Measurements from ENCODE around the gene ACSL1. TPM values are rescaled to one million over a fixed set of nuclear protein-coding genes. Genes with fewer than 3 reads are reported as not detected.
A peak's percentile ranks its signal among the peaks of the same experiment; 100 is the strongest.

Gene ACSL1
- total and polyA plus RNA-seq, 12 donors, result 6.2 to 113 (median 67.7) TPM

- Histone ChIP-seq H3K4me3 (no peak overlapping the region), H3K27me3 (no peaks in the 10 kb centered on the region), H3K4me1 (replicated peaks in 1 of 2) (peaks cover 29 to 59% of the 10 kb centered on the region in 2 donors), H3K9me3 (replicated peaks in 1 of 3) (no peaks in the 10 kb centered on the region), H3K36me3 (replicated peaks in 1 of 2) (no peaks in the 10 kb centered on the region), H3K27ac (peak overlapping the region in 2 of 5 donors; percentile 69 to 79)
- TF ChIP-seq, protein P1, sequence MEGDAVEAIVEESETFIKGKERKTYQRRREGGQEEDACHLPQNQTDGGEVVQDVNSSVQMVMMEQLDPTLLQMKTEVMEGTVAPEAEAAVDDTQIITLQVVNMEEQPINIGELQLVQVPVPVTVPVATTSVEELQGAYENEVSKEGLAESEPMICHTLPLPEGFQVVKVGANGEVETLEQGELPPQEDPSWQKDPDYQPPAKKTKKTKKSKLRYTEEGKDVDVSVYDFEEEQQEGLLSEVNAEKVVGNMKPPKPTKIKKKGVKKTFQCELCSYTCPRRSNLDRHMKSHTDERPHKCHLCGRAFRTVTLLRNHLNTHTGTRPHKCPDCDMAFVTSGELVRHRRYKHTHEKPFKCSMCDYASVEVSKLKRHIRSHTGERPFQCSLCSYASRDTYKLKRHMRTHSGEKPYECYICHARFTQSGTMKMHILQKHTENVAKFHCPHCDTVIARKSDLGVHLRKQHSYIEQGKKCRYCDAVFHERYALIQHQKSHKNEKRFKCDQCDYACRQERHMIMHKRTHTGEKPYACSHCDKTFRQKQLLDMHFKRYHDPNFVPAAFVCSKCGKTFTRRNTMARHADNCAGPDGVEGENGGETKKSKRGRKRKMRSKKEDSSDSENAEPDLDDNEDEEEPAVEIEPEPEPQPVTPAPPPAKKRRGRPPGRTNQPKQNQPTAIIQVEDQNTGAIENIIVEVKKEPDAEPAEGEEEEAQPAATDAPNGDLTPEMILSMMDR (IDR thresholded peaks at IDR 0.05), result no peak
- no peak for TF ChIP-seq POLR2A (IDR thresholded peaks at IDR 0.05)
- DNase-seq, result no peak
- WGBS, 4 donors, result 57 to 67% (median 62%) methylated on average over 6 of the region's 6 CpGs
- intact Hi-C loops (cut with DNase I), result no loop called here
These were observed 13.6 kb downstream of the ACSL1 start for GRCh38 chr4:184812199-184812542.

GRCh38 chr4:184811526-184812198 lies 14.1 kb downstream of the ACSL1 start:
- Histone ChIP-seq H3K36me3 (replicated peaks in 1 of 2) (no peaks in the 10 kb centered on the region), H3K9me3 (replicated peaks in 1 of 3) (no peaks in the 10 kb centered on the region), H3K27me3 (no peaks in the 10 kb centered on the region), H3K27ac (peak overlapping the region in 2 of 5 donors; percentile 69 to 79), H3K4me3 (no peak overlapping the region), H3K4me1 (replicated peaks in 1 of 2) (peaks cover 29 to 54% of the 10 kb centered on the region in 2 donors)
- 81 to 85% (median 83%) methylated on average over 8 of the region's 8 CpGs for WGBS, 4 donors
- DNase-seq, result peak in 3 of 7 donors; percentile 40 to 58 (median 49)
- TF ChIP-seq, protein P1 (IDR thresholded peaks at IDR 0.05), result no peak
- TF ChIP-seq POLR2A (IDR thresholded peaks at IDR 0.05), result no peak
- intact Hi-C loops (cut with DNase I), result no loop called here

GRCh38 chr4:184810720-184811119 lies 15.0 kb downstream of the ACSL1 start:
- Histone ChIP-seq H3K9me3 (replicated peaks in 1 of 3) (no peaks in the 10 kb centered on the region), H3K27ac (peak overlapping the region in 1 of 5 donors; percentile 51), H3K27me3 (no peaks in the 10 kb centered on the region), H3K4me3 (no peak overlapping the region), H3K4me1 (replicated peaks in 1 of 2) (peaks cover 28 to 54% of the 10 kb centered on the region in 2 donors), H3K36me3 (replicated peaks in 1 of 2) (no peaks in the 10 kb centered on the region)
- intact Hi-C loops (cut with DNase I), result no loop called here
- 68 to 77% (median 74%) methylated on average over 10 of the region's 10 CpGs for WGBS, 4 donors
- TF ChIP-seq, protein P1 (IDR thresholded peaks at IDR 0.05), result no peak
- no peak for TF ChIP-seq POLR2A (IDR thresholded peaks at IDR 0.05)
- DNase-seq, result peak in 3 of 7 donors; percentile 30 to 55 (median 36)

- Histone ChIP-seq H3K27me3 (no peaks in the 10 kb centered on the region), H3K9me3 (replicated peaks in 1 of 3) (no peaks in the 10 kb centered on the region), H3K36me3 (replicated peaks in 1 of 2) (no peaks in the 10 kb centered on the region), H3K27ac (no peak overlapping the region), H3K4me1 (replicated peaks in 1 of 2) (peaks cover 15 to 56% of the 10 kb centered on the region in 2 donors), H3K4me3 (no peak overlapping the region)
- WGBS, 4 donors, result 75 to 86% (median 82%) methylated on average over 1 of the region's 1 CpG
- intact Hi-C loops (cut with DNase I), result no loop called here
- DNase-seq, result no peak
- TF ChIP-seq, protein P1 (IDR thresholded peaks at IDR 0.05), result no peak
- no peak for TF ChIP-seq POLR2A (IDR thresholded peaks at IDR 0.05)
These were observed 17.1 kb downstream of the ACSL1 start for GRCh38 chr4:184808713-184809050.
